ENCODE measurements around the gene GSS.

Gene GSS

DNA sequence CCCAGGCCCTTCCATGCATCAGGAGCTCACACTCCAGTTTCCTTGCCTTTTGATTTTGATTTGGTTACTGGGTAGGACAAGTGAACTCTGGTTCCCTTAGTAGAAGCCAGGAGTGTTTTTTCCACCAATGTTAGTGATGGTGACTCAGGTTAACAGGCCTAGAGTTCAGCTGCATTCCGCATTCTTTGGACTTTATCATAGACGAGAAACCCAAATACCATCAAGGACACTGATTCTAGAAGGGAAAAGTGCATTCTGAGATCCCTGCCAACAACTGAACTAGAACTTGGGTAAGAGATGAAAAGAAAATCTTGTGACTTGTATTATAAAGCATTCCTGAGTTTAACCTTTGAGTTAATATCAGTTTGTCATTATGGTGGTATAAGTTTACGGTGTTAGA is 8.9 kb downstream of the GSS start:
- DNase-seq (ENCODE audit: low read depth in 3 of 3) = no peak

- DNase-seq (ENCODE audit: low read depth in 3 of 3) = no peak
Measured at GRCh38 chr20:34945315-34946077, 10.1 kb downstream of the GSS start.

DNA sequence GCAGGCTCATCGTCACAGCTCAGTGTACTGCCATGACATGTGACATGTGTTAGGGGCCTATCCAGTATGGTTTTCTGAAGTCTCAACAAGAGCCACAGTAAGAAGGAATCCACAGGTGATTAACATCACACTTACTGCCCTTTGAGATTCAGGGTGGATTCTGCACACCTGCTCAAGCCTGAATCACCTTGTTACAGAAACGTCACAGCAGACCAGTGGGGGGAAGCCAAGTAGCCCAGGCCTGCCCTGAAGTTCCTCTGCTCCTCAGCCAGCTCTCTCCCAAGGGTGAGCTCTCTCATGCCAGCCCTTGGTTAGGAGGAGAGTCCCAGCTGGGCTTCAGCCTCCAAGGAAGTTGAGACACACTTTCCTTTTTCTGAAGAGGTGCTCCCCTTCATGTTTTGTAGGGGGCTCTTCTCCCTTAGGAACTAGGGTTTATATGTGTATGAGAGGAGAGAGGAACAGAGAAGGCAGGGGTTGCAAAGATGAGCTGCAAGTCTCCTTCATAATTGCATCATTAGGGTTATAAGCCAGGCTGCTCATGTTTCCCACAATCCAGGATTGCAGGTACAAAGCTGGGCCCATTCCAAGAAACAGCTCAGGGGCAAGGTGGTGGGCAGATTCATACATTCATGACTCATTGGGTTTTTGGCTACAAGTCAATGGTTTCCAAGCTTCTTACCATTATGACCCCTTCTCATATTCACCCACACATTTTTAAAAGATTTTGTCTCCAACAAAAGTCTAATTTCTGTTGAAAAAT is 11.6 kb downstream of the GSS start:
- DNase-seq (ENCODE audit: low read depth in 3 of 3) = no peak

DNA sequence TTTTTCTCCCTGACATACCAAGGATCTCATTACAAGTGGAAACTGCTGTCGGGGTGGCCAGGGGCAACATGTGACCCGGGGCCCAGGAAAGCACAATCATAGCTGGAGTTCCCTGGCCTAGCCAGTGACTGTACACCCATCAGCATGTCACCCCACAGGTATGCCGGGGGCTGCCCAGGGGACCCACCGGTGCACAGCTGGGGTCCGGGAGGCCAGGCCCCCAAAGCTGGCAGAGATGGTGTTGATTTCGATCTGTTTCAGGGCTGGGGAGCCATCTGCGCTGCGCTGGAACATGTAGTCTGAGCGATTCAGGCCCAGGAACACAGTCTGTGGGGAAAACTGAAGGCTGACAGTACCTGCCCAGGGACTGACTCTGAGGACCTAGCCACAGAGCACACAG is 13.3 kb downstream of the GSS start:
- DNase-seq (ENCODE audit: low read depth in 3 of 3) = no peak

GRCh38 chr20:34941226-34941625 is 14.4 kb downstream of the GSS start:
- DNase-seq (ENCODE audit: low read depth in 3 of 3) = no peak

DNA sequence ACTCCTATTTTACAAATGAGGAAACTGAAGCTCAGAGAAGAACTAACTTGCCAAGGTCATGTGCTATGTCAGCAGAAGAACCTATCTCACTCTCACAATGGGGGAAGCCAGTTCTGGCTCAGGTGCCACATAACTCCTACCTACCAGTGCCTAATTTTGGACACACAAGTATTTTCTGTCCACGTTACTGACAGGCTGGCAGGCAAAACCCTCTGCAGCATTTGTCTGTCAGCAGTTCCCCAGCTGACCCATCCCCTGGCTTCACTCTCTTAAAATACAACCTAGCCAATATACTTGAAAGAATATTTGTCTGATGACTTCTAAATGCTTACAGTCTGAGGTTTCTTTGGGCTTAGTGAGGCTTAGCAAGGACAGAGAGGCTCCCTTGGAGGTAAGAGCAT is 15.5 kb downstream of the GSS start:
- no peak for DNase-seq (ENCODE audit: low read depth in 3 of 3)

GRCh38 chr20:34938466-34939163 is 17.0 kb downstream of the GSS start:
- DNase-seq (ENCODE audit: low read depth in 3 of 3) = no peak

GRCh38 chr20:34931771-34932170 is 23.8 kb downstream of the GSS start:
- DNase-seq (ENCODE audit: low read depth in 3 of 3) = no peak

DNA sequence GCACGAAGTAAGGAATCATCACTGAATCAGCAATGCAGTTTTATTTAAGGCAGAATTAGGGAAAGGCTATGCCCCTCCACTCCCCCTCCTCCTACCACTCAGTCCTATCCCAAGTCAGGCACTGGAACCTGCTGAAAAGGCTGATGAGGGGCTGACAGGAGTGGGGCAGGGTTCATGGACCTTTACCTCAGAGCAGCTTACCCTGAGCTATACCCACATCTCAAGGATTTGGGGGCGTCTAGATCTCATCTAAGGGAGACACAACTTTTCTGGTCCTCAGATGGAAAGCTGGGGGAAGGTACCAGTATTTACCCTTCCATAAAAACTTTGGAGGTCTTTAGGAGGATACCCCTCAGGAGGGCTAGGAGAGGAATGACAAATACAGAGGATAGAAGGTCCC is 27.2 kb downstream of the GSS start:
- no peak for DNase-seq (ENCODE audit: low read depth in 3 of 3)

DNA sequence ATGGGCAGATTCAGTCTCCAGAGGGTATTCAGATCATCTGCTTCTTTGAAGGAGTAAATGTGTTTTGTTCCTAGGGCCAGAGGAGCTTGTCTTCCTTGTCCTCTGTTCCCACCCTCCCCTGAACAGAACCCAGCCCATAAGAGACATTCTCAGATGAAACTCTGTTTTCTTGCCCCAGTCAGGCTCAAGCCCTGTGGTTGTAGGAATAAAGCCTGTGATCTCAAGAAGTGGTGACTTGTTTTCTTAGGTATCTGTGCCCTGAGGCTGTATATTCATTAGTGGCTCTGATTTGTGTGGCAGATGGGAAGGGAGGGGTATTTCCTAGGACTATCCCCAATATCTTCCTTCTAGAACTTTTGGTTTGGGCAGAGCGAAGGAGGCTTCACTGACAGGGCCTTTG is 27.9 kb downstream of the GSS start:
- DNase-seq (ENCODE audit: low read depth in 3 of 3) = no peak

- no peak for DNase-seq (ENCODE audit: low read depth in 3 of 3)
Measured at GRCh38 chr20:34926581-34926980, 29.0 kb downstream of the GSS start.

DNA sequence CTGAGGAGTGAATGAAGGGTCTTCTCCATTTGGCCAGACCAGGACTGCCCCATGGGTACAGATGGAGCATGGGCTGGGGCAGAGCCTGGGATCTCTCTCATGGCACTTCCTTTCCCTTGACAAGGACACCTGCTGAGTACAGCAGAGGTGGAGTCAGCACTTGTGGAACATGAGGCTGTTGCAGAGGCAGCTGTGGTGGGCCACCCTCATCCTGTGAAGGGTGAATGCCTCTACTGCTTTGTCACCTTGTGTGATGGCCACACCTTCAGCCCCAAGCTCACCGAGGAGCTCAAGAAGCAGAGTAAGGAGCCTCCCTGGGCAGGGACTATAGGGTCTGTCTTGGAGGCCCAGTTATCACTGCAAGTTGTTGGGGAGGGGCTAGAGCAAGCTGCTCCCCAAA is 29.6 kb downstream of the GSS start:
- no peak for DNase-seq (ENCODE audit: low read depth in 3 of 3)

DNA sequence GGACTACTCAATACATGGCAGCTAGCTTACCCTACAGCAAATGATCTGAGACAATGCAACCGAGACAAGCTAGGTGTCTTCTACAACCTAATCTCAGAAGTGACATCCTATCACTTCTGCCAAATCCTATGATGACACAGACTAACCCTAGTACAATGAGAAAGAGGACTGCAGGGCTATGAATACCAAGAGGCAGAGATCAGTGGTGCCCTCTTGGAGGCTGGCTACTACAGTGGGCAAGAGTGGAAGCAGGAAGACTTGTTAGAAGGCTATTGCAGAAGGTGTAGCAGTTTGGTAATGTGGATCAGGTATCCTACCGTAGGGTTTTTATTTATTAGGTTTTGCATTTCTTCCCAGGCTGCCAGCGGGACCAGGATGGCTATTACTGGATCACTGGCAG is 30.3 kb downstream of the GSS start:
- no peak for DNase-seq (ENCODE audit: low read depth in 3 of 3)

GRCh38 chr20:34923414-34923813 is 32.2 kb downstream of the GSS start:
- no peak for DNase-seq (ENCODE audit: low read depth in 3 of 3)

- no peak for DNase-seq (ENCODE audit: low read depth in 3 of 3)
Measured at GRCh38 chr20:34922654-34923381, 32.8 kb downstream of the GSS start.

DNA sequence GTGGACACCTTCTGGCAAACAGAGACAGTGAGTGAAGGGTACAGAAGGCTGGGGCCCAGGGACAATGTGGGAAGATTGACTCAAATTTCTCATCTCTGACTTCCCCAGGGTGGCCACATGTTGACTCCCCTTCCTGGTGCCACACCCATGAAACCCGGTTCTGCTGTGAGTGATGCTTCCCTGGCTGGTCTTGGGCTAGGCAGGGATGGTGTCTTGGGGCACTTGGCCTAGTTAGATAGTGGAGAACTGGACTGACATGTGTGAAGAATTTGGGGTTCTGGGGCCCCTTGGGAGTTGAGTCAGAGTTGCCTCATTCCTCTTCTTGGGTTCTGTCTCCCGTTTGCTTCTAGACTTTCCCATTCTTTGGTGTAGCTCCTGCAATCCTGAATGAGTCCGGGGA is 34.2 kb downstream of the GSS start:
- DNase-seq (ENCODE audit: low read depth in 3 of 3) = peak in 1 of 3 experiments; percentile 8

DNA sequence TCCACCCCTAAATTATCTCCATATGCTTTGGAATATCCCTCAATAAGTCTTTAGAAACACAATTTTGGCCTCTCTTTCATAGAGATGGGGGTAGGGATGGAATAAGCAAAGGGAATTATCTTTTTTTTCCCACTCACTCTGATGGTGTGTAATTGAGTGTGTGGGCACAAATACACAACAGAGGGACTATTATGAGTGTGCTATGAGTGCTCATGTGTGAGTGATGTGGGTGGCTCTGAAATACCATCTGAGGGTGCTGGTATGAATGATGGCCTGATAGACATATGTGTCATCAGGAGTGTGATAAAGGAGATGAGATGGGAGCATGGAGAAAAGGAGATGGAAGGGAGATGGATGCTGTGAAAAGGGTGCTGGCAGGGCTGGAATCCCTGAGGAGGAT is 35.6 kb downstream of the GSS start:
- no peak for DNase-seq (ENCODE audit: low read depth in 3 of 3)

DNA sequence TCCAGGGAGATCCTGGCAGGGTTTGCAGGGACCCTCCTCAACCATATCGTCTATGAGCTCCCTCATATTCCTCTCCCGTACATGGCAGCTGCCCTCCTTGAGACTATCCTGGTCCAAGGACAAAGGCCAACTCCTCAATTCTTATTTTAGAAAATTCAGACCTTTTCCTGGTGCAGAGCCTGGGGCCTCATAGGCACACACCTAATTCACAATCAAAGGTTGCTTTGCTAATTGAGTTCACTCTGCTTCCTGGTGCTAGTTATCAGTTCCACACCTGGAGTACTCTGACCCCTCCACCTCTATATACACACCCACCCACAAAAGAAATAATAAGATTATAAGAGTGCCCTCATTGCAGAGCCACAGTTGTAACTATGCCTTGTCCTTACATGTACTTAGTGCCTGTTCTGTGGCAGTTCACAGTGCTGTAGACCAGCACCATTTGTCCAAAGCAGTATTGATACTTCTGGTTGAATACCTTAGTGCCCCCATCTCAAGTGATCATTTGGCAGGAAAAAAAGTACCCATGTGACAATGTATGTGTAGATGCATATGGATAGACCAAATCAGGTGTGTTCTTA is 38.7 kb downstream of the GSS start:
- DNase-seq (ENCODE audit: low read depth in 3 of 3) = no peak

- DNase-seq (ENCODE audit: low read depth in 3 of 3) = no peak
Measured at GRCh38 chr20:34915749-34916455, 39.7 kb downstream of the GSS start.

- DNase-seq (ENCODE audit: low read depth in 3 of 3) = no peak
Measured at GRCh38 chr20:34915131-34915530, 40.5 kb downstream of the GSS start.

All from stimulated activated CD4-positive, alpha-beta T cell treated with anti-CD3 and anti-CD28 coated beads, TNF-alpha, amount 100 ng/mL, for 24 hours (primary cell).